A549 (cell line): ENCODE data around the gene TIAM2. TPM values are rescaled to one million over a fixed set of nuclear protein-coding genes. Genes with fewer than 3 reads are reported as not detected.

ENCODE experiments used
- ATAC-seq, 2 experiments: fragments of 200-7000 bp in 1 of 2; fragments of >200 bp in 1 of 2; cut with Nextera tagmentation in 1 of 2; cut with Tn5 transposase in 1 of 2; 3 replicates each; pipeline versions ENCODE4 v1.8.0 to v1.9.1; 2018 to 2020; ENCODE audit warnings: mild to moderate bottlenecking in 1 of 2, moderate library complexity in 1 of 2
- CTCF ChIA-PET: fragments of 300-600 bp; sonication (Branson Sonifier 250); formaldehyde crosslinking; extraction: SDS; loops from one replicate; lab custom pipeline; 2021; ENCODE audit warnings: antibody characterized with exemption, inconsistent platforms; lab: Yijun Ruan, JAX
- POLR2A ChIA-PET: fragments of 350-600 bp; formaldehyde crosslinking; extraction: SDS; loops from one replicate; lab custom pipeline; 2021; ENCODE audit warnings: antibody characterized with exemption, inconsistent platforms; lab: Yijun Ruan, JAX
- DNase-seq, 2 experiments: peaks; one replicate each; pipeline versions ENCODE4 v3.0.0 to v3.0.0-alpha.2; 2011 to 2016; ENCODE audit warnings: low read depth in 1 of 2, low spot score in 1 of 2
- FAIRE-seq: peaks from 2 replicates; lab custom pipeline; 2011; peaks lifted over from hg19 to GRCh38; lab: Jason Lieb, UNC
- H3K27ac ChIP-seq, 2 experiments: fragments of >200 bp; sonication (Bioruptor Twin); formaldehyde crosslinking; 3 replicates each; pipeline ENCODE4 v1.5.1; 2016 to 2017
- H3K4me1 ChIP-seq: fragments of >200 bp; sonication (Bioruptor Twin); formaldehyde crosslinking; 3 replicates; pipeline ENCODE4 v1.6.1; 2016
- H3K4me2 ChIP-seq: fragments of >200 bp; sonication (Bioruptor Twin); formaldehyde crosslinking; 3 replicates; pipeline ENCODE4 v1.6.1; 2016
- H3K4me3 ChIP-seq: fragments of >200 bp; sonication (Bioruptor Twin); formaldehyde crosslinking; 3 replicates; pipeline ENCODE4 v1.5.1; 2016
- H3K9me3 ChIP-seq: fragments of >200 bp; sonication (Bioruptor Twin); formaldehyde crosslinking; 3 replicates; pipeline ENCODE4 v1.6.1; 2016
- BHLHE40 ChIP-seq: IDR thresholded peaks from 2 replicates; pipeline ENCODE4 v1.6.1; 2012; ENCODE audit warnings: low read depth, low read length, inconsistent platforms
- CBX2 ChIP-seq: fragments of 200-600 bp; sonication (generic); IDR thresholded peaks from 2 replicates; pipeline ENCODE4 v1.6.1; 2016; ENCODE audit warnings: low read depth, mild to moderate bottlenecking, borderline replicate concordance
- CBX8 ChIP-seq: fragments of 200-600 bp; sonication (generic); IDR thresholded peaks from 2 replicates; pipeline ENCODE4 v1.6.1; 2016
- CEBPB ChIP-seq, 2 experiments: fragments of >200 bp in 1 of 2; sonication (Bioruptor Twin) in 1 of 2; formaldehyde crosslinking in 1 of 2; IDR thresholded peaks; 2 replicates each; pipeline ENCODE4 v1.6.1; 2012 to 2016
- CHD2 ChIP-seq: fragments of 150-350 bp; IDR thresholded peaks from 2 replicates; pipeline ENCODE4 v1.6.1; 2014; ENCODE audit warnings: low read length; ENCODE audit not compliant: partially characterized antibody
- EHMT2 ChIP-seq: fragments of 200-600 bp; sonication (generic); IDR thresholded peaks from 2 replicates; pipeline ENCODE4 v1.6.1; 2016; ENCODE audit warnings: antibody characterized with exemption, low read depth, mild to moderate bottlenecking, moderate library complexity
- ESRRA ChIP-seq: fragments of 150-350 bp; IDR thresholded peaks from 2 replicates; pipeline ENCODE4 v1.6.1; 2014; ENCODE audit warnings: mild to moderate bottlenecking, low read length, borderline replicate concordance
- FOSB ChIP-seq: fragments of 250-450 bp; sonication (Bioruptor Pico); IDR thresholded peaks from 2 replicates; pipeline ENCODE4 v1.5.0; 2020; ENCODE audit warnings: mild to moderate bottlenecking, moderate library complexity
- FOXS1 ChIP-seq: fragments of 250-450 bp; sonication (Bioruptor Pico); IDR thresholded peaks from 2 replicates; pipeline ENCODE4 v1.5.0; 2020; ENCODE audit warnings: mild to moderate bottlenecking, moderate library complexity
- HOXB5 ChIP-seq: fragments of 250-450 bp; sonication (Bioruptor Pico); IDR thresholded peaks from 2 replicates; pipeline ENCODE4 v1.5.0; 2020; ENCODE audit warnings: mild to moderate bottlenecking, moderate library complexity
- JUNB ChIP-seq: fragments of >200 bp; sonication (Bioruptor Twin); formaldehyde crosslinking; IDR thresholded peaks from 2 replicates; pipeline ENCODE4 v1.6.1; 2016
- MAZ ChIP-seq: fragments of 150-350 bp; IDR thresholded peaks from 2 replicates; pipeline ENCODE4 v1.6.1; 2014; ENCODE audit warnings: antibody characterized with exemption, low read depth, low read length, borderline replicate concordance
- NR3C1 ChIP-seq: fragments of >200 bp; sonication (Bioruptor Twin); formaldehyde crosslinking; IDR thresholded peaks from 3 replicates; pipeline ENCODE4 v1.6.1; 2017
- POLR2A ChIP-seq: IDR thresholded peaks from 2 replicates; pipeline ENCODE4 v1.6.1; 2012; ENCODE audit warnings: mild to moderate bottlenecking, low read length
- RNF2 ChIP-seq: fragments of 200-600 bp; sonication (generic); IDR thresholded peaks from 2 replicates; pipeline ENCODE4 v1.6.1; 2016; ENCODE audit warnings: low read depth, mild to moderate bottlenecking, antibody characterized with exemption, moderate library complexity, borderline replicate concordance
- TP53 ChIP-seq: fragments of 250-450 bp; sonication (Bioruptor Pico); IDR thresholded peaks from 2 replicates; pipeline ENCODE4 v1.5.0; 2021; ENCODE audit warnings: mild to moderate bottlenecking, moderate library complexity
- WGBS: methylation state at CpG from one replicate; pipeline ENCODE4 v1.1.6; 2017; ENCODE audit errors: missing lambda C conversion rate; 5-methylcytosine and 5-hydroxymethylcytosine counted together
- polyA plus RNA-seq, 4 experiments: library from polyadenylated mRNA; depleted of rRNA in 3 of 4; stranded (reverse); fragments of >200 nt; fragmentation: RNase III in 1 of 4; extraction: RNeasy Plus Mini Kit Qiagen cat#74134 plus additional on column Dnase treatment in 1 of 4; gene quantifications; 2 replicates in 3 of 4; 3 replicates in 1 of 4; pipeline ENCODE4 v1.2.3, GENCODE V29; 2011 to 2017
- TF ChIP-seq, protein P1 (sequence below): IDR thresholded peaks from 2 replicates; pipeline ENCODE4 v1.6.1; 2012; ENCODE audit warnings: low read depth, borderline replicate concordance
- TF ChIP-seq, protein P2 (sequence below): IDR thresholded peaks from 2 replicates; pipeline ENCODE4 v1.6.1; 2012

Gene TIAM2
- polyA plus RNA-seq, 2 of the 4 experiments (the other 2 are of a cell fraction), result 2.5 to 3.1 TPM

GRCh38 chr6:155064303-155064702 lies 69.2 kb downstream of the TIAM2 start:
- CTCF ChIA-PET, result interaction anchor here (0.6 kb wide), 1 partner anchor 109 kb away, joined by 4 read pairs; no protein-coding TSS in a partner anchor
- POLR2A ChIA-PET, result no interaction called here

DNA sequence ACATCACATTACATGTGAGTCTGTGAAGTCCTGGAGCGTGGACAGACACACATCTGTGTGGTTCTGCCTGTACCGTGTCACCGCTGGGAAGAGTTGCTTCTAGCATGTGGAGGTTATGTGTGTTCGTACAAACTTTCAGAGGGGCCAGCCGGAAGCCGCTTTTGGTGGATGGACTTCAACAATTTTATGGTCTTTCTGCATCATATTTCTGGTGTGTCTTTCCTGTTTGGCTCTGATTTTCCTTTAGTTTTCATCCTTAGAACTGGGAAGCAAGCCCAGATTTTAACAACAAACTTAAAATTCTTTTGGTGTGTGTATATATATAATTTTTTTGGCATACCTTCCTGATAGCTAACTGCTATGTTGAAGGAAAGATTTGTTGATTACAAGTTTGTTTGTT lies 71.2 kb downstream of the TIAM2 start:
- Histone ChIP-seq H3K27ac (no peak overlapping the region), H3K9me3 (no peaks in the 10 kb centered on the region), H3K4me2 (no peak overlapping the region), H3K4me1 (peaks cover 5% of the 10 kb centered on the region; the same call in 1 of the 3 replicates)
- CTCF ChIA-PET, result no interaction called here
- WGBS, result 92% methylated on average over 6 of the region's 6 CpGs
- DNase-seq (no peak), ATAC-seq (no peak)
- no peak for TF ChIP-seq FOXS1 (CRISPR knock-in tag)
- TF ChIP-seq TP53 (CRISPR knock-in tag), result no peak
- no peak for TF ChIP-seq POLR2A
- no peak for TF ChIP-seq BHLHE40
- TF ChIP-seq, all 56 proteins: peak for 0
- POLR2A ChIA-PET, result no interaction called here
- no peak for FAIRE-seq
- H3K4me3 ChIP-seq, result no peak overlapping the region

More at GRCh38 chr6:155064303-155064702, 69.2 kb downstream of the TIAM2 start:
- DNase-seq (no peak), FAIRE-seq (no peak), ATAC-seq (no peak)
- peaks cover 5% of the 10 kb centered on the region; the same call in 1 of the 3 replicates for H3K4me1 ChIP-seq
- no peak overlapping the region for H3K4me2 ChIP-seq
- WGBS, result 88% methylated on average over 3 of the region's 3 CpGs
- H3K9me3 ChIP-seq, result no peaks in the 10 kb centered on the region
- H3K4me3 ChIP-seq, result no peak overlapping the region
- no peak for TF ChIP-seq HOXB5 (CRISPR knock-in tag)
- no peak for TF ChIP-seq CEBPB (IDR thresholded peaks at IDR 0.05)
- TF ChIP-seq FOXS1 (CRISPR knock-in tag), result no peak
- TF ChIP-seq CHD2, result no peak
- no peak for TF ChIP-seq CBX8
- TF ChIP-seq NR3C1, result no peak
- no peak for TF ChIP-seq JUNB
- no peak for TF ChIP-seq FOSB (CRISPR knock-in tag)
- TF ChIP-seq RNF2, result no peak
- H3K27ac ChIP-seq, result no peak overlapping the region

DNA sequence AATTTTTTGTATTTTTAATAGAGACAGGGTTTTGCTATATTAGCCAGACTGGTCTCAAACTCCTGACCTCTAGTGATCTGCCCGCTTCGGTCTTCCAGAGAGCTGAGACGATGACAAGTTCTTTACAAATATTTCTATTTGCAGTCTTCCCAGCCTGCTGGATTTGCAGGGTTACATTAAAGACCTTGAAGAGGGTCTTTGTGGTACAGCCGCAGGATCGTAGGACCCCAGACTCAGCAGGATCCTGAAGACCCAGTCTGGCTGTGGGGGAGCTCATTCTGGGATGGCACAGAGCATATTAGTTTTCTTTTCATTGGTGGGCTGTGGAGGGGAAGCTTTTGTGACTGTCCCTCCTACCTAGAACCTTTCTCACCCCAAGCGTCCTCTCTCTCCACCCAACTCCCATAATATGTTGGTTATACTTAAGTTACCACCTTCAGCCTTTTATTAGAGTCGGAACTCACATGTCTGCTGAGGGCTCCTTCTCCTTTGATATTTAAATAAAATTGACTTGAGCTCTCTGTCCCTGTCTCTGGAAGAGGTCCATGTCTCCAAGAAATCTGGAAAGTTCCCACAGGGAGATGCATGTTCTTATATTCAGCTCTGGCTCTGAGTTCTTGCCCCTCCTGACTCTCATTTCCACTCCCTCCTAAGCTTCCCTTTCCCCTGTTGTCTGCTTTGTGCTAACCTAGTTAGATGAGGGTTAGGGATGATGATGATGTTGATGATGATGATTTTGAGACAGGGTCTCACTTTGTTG lies 72.0 kb downstream of the TIAM2 start:
- FAIRE-seq (no peak), DNase-seq (no peak), ATAC-seq (no peak)
- no peak overlapping the region for H3K4me3 ChIP-seq
- peaks cover 5% of the 10 kb centered on the region; the same call in 1 of the 3 replicates for H3K4me1 ChIP-seq
- ChIA-PET POLR2A (no interaction called here), CTCF (interaction anchor here (0.5 kb wide), 1 partner anchor 51 kb away, joined by 5 read pairs; no protein-coding TSS in a partner anchor)
- no peak overlapping the region for H3K4me2 ChIP-seq
- H3K9me3 ChIP-seq, result no peaks in the 10 kb centered on the region
- no peak overlapping the region for H3K27ac ChIP-seq
- 86% methylated on average over 7 of the region's 7 CpGs for WGBS
- no peak for TF ChIP-seq TP53 (CRISPR knock-in tag)
- TF ChIP-seq, protein P1, sequence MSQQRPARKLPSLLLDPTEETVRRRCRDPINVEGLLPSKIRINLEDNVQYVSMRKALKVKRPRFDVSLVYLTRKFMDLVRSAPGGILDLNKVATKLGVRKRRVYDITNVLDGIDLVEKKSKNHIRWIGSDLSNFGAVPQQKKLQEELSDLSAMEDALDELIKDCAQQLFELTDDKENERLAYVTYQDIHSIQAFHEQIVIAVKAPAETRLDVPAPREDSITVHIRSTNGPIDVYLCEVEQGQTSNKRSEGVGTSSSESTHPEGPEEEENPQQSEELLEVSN, result no peak
- TF ChIP-seq CBX2, result no peak
- TF ChIP-seq ESRRA, result no peak
- no peak for TF ChIP-seq MAZ
- TF ChIP-seq CEBPB (IDR thresholded peaks at IDR 0.05), result no peak
- TF ChIP-seq EHMT2, result no peak
- TF ChIP-seq, protein P2, sequence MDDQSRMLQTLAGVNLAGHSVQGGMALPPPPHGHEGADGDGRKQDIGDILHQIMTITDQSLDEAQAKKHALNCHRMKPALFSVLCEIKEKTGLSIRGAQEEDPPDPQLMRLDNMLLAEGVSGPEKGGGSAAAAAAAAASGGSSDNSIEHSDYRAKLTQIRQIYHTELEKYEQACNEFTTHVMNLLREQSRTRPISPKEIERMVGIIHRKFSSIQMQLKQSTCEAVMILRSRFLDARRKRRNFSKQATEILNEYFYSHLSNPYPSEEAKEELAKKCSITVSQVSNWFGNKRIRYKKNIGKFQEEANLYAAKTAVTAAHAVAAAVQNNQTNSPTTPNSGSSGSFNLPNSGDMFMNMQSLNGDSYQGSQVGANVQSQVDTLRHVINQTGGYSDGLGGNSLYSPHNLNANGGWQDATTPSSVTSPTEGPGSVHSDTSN, result no peak
